B cell (primary cell): ENCODE results near the gene RBPJ. TPM values are rescaled to one million over a fixed set of nuclear protein-coding genes. Genes with fewer than 3 reads are reported as not detected.

Experiments used
- ATAC-seq: fragments of 200-7000 bp; cut with Tn5 transposase; one replicate; pipeline ENCODE4 v1.10.0; 2021; ENCODE audit warnings: low read depth, mild to moderate bottlenecking, moderate number of reproducible peaks, moderate library complexity
- CTCF ChIA-PET: fragments of 350-600 bp; sonication (Branson Sonifier 250); formaldehyde crosslinking; loops from one replicate; lab custom pipeline; 2021; ENCODE audit warnings: antibody characterized with exemption, inconsistent platforms; lab: Charles Lee
- POLR2A ChIA-PET: fragments of 350-600 bp; sonication (Branson Sonifier 250); formaldehyde crosslinking; loops from one replicate; lab custom pipeline; 2021; ENCODE audit warnings: antibody characterized with exemption; lab: Charles Lee
- DNase-seq: peaks from one replicate; pipeline ENCODE4 v3.0.0; 2013
- H2AFZ ChIP-seq: 2 replicates; pipeline ENCODE4 v1.6.1; 2012; ENCODE audit warnings: mild to moderate bottlenecking, low read depth, low read length; ENCODE audit not compliant: insufficient read depth, poor library complexity, severe bottlenecking
- H3K27ac ChIP-seq, 2 donors: 1 replicate in 1 of 2; 2 replicates in 1 of 2; pipeline ENCODE4 v1.5.1; 2012 to 2013; ENCODE audit warnings: low read length in 2 of 2, mild to moderate bottlenecking in 2 of 2, moderate library complexity in 1 of 2
- H3K27me3 ChIP-seq, 4 experiments: fragments of 200-600 bp in 1 of 4; sonication (generic) in 1 of 4; replicated peaks in 1 of 4; 1 replicate in 2 of 4; 2 replicates in 2 of 4; pipeline versions ENCODE4 v1.6.1 to v1.7.0; 2013 to 2016; ENCODE audit warnings: low read length in 3 of 4, mild to moderate bottlenecking in 2 of 4, mixed read lengths in 1 of 4, moderate library complexity in 1 of 4; ENCODE audit not compliant: insufficient read depth in 4 of 4, control insufficient read depth in 3 of 4; ENCODE audit errors: control extremely low read depth in 1 of 4
- H3K36me3 ChIP-seq, 2 experiments: replicated peaks in 1 of 2; 1 replicate in 1 of 2; 2 replicates in 1 of 2; pipeline versions ENCODE4 v1.6.1 to v1.7.1; 2013; ENCODE audit warnings: low read length in 1 of 2; ENCODE audit not compliant: insufficient read depth in 2 of 2, control insufficient read depth in 1 of 2; ENCODE audit errors: control extremely low read depth in 1 of 2, extremely low read depth in 1 of 2
- H3K4me1 ChIP-seq, 2 donors: fragments of 200-600 bp in 1 of 2; sonication (generic) in 1 of 2; 1 replicate in 1 of 2; 2 replicates in 1 of 2; pipeline versions ENCODE4 v1.5.1 to v1.6.1; 2013 to 2017; ENCODE audit warnings: low read length in 2 of 2; ENCODE audit not compliant: control insufficient read depth in 2 of 2, insufficient read depth in 2 of 2
- H3K4me2 ChIP-seq: replicated peaks from 2 replicates; pipeline ENCODE3; 2012; ENCODE audit warnings: mild to moderate bottlenecking, low read depth, low read length; ENCODE audit not compliant: poor library complexity, severe bottlenecking
- H3K4me3 ChIP-seq, 5 experiments: fragments of 200-600 bp in 1 of 5; sonication (generic) in 1 of 5; 1 replicate in 3 of 5; 2 replicates in 2 of 5; pipeline versions ENCODE4 v1.5.1 to v1.7.0; 2011 to 2016; ENCODE audit warnings: low read length in 4 of 5, mild to moderate bottlenecking in 4 of 5, low read depth in 2 of 5, control low read depth in 1 of 5, moderate library complexity in 1 of 5; ENCODE audit not compliant: insufficient read depth in 1 of 5; ENCODE audit errors: control extremely low read depth in 1 of 5, extremely low read depth in 1 of 5
- H3K79me2 ChIP-seq: fragments of 200-600 bp; sonication (generic); one replicate; pipeline ENCODE4 v1.6.0; 2016; ENCODE audit warnings: low read length; ENCODE audit not compliant: control insufficient read depth, insufficient read depth
- H3K9ac ChIP-seq: fragments of 200-600 bp; sonication (generic); 2 replicates; pipeline ENCODE4 v1.6.1; 2017; ENCODE audit warnings: mild to moderate bottlenecking, low read length, moderate library complexity
- H3K9me3 ChIP-seq, 3 donors: one replicate each; pipeline versions ENCODE4 v1.6.1 to v1.7.1; 2013; ENCODE audit warnings: low read length in 2 of 3; ENCODE audit not compliant: control insufficient read depth in 2 of 3, insufficient read depth in 1 of 3; ENCODE audit errors: control extremely low read depth in 1 of 3
- H4K20me1 ChIP-seq: 2 replicates; pipeline ENCODE4 v1.6.0; 2012; ENCODE audit warnings: mild to moderate bottlenecking, low read length; ENCODE audit not compliant: insufficient read depth, control insufficient read depth, poor library complexity, severe bottlenecking
- H3K27ac Mint-ChIP-seq: one replicate; pipeline ENCODE4 v1.8.0; 2021; ENCODE audit warnings: mixed read lengths
- H3K27me3 Mint-ChIP-seq: one replicate; pipeline ENCODE4 v1.8.0; 2021; ENCODE audit warnings: mixed read lengths
- H3K4me1 Mint-ChIP-seq: one replicate; pipeline ENCODE4 v1.8.0; 2021; ENCODE audit warnings: mixed read lengths
- H3K4me3 Mint-ChIP-seq: one replicate; pipeline ENCODE4 v1.8.0; 2021; ENCODE audit warnings: mixed read lengths
- H3K9me3 Mint-ChIP-seq: one replicate; pipeline ENCODE4 v1.8.0; 2022; ENCODE audit warnings: mixed read lengths; ENCODE audit not compliant: insufficient read depth
- EZH2 ChIP-seq: IDR thresholded peaks from 2 replicates; pipeline ENCODE4 v1.6.1; 2012; ENCODE audit warnings: borderline replicate concordance, low read depth, mild to moderate bottlenecking, moderate library complexity, low read length; ENCODE audit not compliant: insufficient read depth, poor library complexity, severe bottlenecking
- WGBS: methylation state at CpG from one replicate; pipeline ENCODE4 v1.1.5; 2013; ENCODE audit warnings: missing lambda C conversion rate; ENCODE audit not compliant: insufficient coverage; 5-methylcytosine and 5-hydroxymethylcytosine counted together
- intact Hi-C: fragments of 100-400 bp; cut with micrococcal nuclease; formaldehyde crosslinking; loops from one replicate; pipeline ENCODE4 v1.10.0; 2022
- polyA plus RNA-seq: library from polyadenylated mRNA; depleted of rRNA; stranded (reverse); fragments of >200 nt; gene quantifications from 2 replicates; pipeline ENCODE4 v1.2.3, GENCODE V29; 2012
- total RNA-seq, 2 donors: library from RNA; stranded (reverse); fragments of 120-200 nt in 1 of 2; gene quantifications; 1 replicate in 1 of 2; 2 replicates in 1 of 2; pipeline versions ENCODE4 v1.2.3 to v1.2.4, GENCODE V29; 2013 to 2022
- TF ChIP-seq, protein P1 (sequence below): fragments of 200-600 bp; IDR thresholded peaks from one replicate; pipeline ENCODE4 v1.8.0; 2022; ENCODE audit warnings: antibody characterized with exemption, mild to moderate bottlenecking

The RBPJ gene
- total and polyA plus RNA-seq, 2 donors (not counting 1 experiment from before 2014, with no cell fraction given): 10.6 to 50.1 TPM

DNA sequence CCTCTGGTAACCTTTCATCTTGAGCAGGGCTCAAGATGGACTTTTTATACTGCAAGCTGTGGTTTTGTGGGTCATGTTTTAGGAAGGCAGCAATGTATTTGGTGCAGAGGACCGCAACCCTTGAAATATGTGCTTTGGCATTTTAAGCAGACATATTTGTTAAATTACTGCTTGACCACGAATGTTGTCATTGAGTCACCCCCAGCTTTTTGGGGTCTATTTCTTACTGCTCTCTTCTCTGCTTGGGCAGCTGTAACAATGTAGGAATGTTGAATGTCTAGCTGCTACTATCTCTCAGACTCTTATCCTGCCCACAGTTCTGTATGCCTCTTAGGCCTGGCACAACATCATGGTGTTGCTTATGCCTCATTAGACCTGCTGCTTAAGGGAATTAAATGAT lies 6.0 kb downstream of the RBPJ start:
- no peak for TF ChIP-seq EZH2
- TF ChIP-seq, protein P1, sequence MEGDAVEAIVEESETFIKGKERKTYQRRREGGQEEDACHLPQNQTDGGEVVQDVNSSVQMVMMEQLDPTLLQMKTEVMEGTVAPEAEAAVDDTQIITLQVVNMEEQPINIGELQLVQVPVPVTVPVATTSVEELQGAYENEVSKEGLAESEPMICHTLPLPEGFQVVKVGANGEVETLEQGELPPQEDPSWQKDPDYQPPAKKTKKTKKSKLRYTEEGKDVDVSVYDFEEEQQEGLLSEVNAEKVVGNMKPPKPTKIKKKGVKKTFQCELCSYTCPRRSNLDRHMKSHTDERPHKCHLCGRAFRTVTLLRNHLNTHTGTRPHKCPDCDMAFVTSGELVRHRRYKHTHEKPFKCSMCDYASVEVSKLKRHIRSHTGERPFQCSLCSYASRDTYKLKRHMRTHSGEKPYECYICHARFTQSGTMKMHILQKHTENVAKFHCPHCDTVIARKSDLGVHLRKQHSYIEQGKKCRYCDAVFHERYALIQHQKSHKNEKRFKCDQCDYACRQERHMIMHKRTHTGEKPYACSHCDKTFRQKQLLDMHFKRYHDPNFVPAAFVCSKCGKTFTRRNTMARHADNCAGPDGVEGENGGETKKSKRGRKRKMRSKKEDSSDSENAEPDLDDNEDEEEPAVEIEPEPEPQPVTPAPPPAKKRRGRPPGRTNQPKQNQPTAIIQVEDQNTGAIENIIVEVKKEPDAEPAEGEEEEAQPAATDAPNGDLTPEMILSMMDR: no peak
- Histone ChIP-seq H2AFZ (no peak overlapping the region), H4K20me1 (peaks cover 66% of the 10 kb centered on the region), H3K9me3 (no peaks in the 10 kb centered on the region), H3K9ac (no peak overlapping the region), H3K27ac (no peak overlapping the region), H3K27me3 (no peaks in the 10 kb centered on the region), H3K79me2 (peaks cover 97% of the 10 kb centered on the region), H3K4me1 (peaks cover 7 to 9% of the 10 kb centered on the region in 2 donors), H3K4me3 (no peak overlapping the region), H3K4me2 (no peak overlapping the region), H3K36me3 (no peaks in the 10 kb centered on the region)
- ATAC-seq (no peak), DNase-seq (no peak)
- Mint-ChIP-seq H3K9me3 (no peaks in the 10 kb centered on the region), H3K4me1 (peaks cover 39% of the 10 kb centered on the region), H3K27me3 (no peaks in the 10 kb centered on the region), H3K4me3 (no peak overlapping the region), H3K27ac (no peak overlapping the region)
- ChIA-PET POLR2A (no interaction called here), CTCF (interaction anchor here (0.6 to 6.8 kb wide), 4 partner anchors 83 to 475 kb away, joined by 3 to 86 read pairs (median 8); no protein-coding TSS in a partner anchor)
- 100% methylated on average over 2 of the region's 2 CpGs for WGBS
- intact Hi-C loops: loop anchor here (10.0 kb wide), 1 partner anchor 1012 kb away; the partner anchor contains the start of gene ZCCHC4

DNA sequence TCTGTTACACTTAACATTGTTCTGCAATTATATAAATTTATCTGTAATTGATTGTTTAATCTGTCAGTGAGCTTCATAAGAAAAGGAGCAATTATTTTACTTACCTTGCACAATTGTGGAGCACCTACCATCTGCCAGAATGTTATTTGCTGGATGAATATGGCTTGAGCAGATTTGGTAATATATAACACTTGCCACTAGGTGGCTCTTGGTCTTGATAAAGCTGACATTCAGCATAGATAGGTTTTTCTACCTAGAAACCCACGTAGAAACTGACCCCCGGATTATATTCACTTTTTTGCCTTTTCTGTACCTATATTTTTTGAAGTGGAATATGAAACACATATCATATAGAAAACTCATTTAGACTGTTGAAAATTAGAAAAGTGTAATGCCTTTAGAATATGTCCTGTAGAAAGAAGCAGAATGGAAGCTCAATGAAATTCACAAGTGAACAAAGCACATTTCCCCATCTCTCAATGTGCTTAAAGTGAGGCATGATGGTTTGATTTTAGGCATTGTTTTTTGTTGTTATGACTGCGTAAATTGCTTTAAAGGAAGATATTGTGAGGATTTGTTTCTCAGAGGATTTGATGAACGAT lies 9.5 kb downstream of the RBPJ start:
- H3K4me3 ChIP-seq: no peak overlapping the region
- H3K36me3 ChIP-seq: no peaks in the 10 kb centered on the region
- intact Hi-C loops: loop anchor here (1.0 to 5.0 kb wide), 2 partner anchors 80 to 682 kb away; no protein-coding TSS in a partner anchor
- Mint-ChIP-seq H3K27ac (no peak overlapping the region), H3K4me3 (no peak overlapping the region), H3K4me1 (peaks cover 26% of the 10 kb centered on the region), H3K9me3 (no peaks in the 10 kb centered on the region), H3K27me3 (no peaks in the 10 kb centered on the region)
- peaks cover 94% of the 10 kb centered on the region for H3K79me2 ChIP-seq
- no peak overlapping the region for H3K9ac ChIP-seq
- DNase-seq (peak; percentile 69), ATAC-seq (peak; percentile 79)
- TF ChIP-seq, protein P1: peak; percentile 90
- no peak for TF ChIP-seq EZH2
- H3K27ac ChIP-seq: no peak overlapping the region
- no peaks in the 10 kb centered on the region for H3K4me1 ChIP-seq
- H3K4me2 ChIP-seq: peak overlapping the region; percentile 9
- H3K9me3 ChIP-seq: no peaks in the 10 kb centered on the region
- no CpG with 5 or more reads among the region's 4 CpGs for whole genome bisulfite sequencing
- ChIA-PET POLR2A (no interaction called here), CTCF (interaction anchor here (0.6 to 6.8 kb wide), 25 partner anchors 11 to 680 kb away, joined by 3 to 86 read pairs (median 4); no protein-coding TSS in a partner anchor)
- H4K20me1 ChIP-seq: peaks cover 55% of the 10 kb centered on the region
- no peak overlapping the region for H2AFZ ChIP-seq
- H3K27me3 ChIP-seq: no peaks in the 10 kb centered on the region
